Heart right ventricle (tissue), 16 donors: ENCODE measurements around the gene ELAVL3. TPM values are rescaled to one million over a fixed set of nuclear protein-coding genes. Genes with fewer than 3 reads are reported as not detected.

Experiments used
- ATAC-seq, 8 donors: fragments of 200-7000 bp; cut with Tn5 transposase; one replicate each; pipeline ENCODE4 v1.9.1; 2020; ENCODE audit warnings: mild to moderate bottlenecking in 8 of 8, moderate library complexity in 8 of 8, moderate number of reproducible peaks in 1 of 8
- DNase-seq, 2 donors: peaks; one replicate each; pipeline ENCODE4 v3.0.0-alpha.2; 2020
- H3K27ac ChIP-seq, 10 donors: fragments of 200-600 bp; sonication (generic) in 2 of 10; one replicate each; pipeline versions ENCODE4 v1.5.0 to v1.8.0; 2020 to 2022; ENCODE audit warnings: mild to moderate bottlenecking in 3 of 10
- H3K27me3 ChIP-seq, 7 donors: fragments of 200-600 bp; one replicate each; pipeline ENCODE4 v1.8.0; 2021 to 2022; ENCODE audit warnings: mild to moderate bottlenecking in 2 of 7
- H3K36me3 ChIP-seq, 9 donors: fragments of 200-600 bp; sonication (generic) in 1 of 9; one replicate each; pipeline versions ENCODE4 v1.5.0 to v1.8.0; 2020 to 2022; ENCODE audit warnings: mild to moderate bottlenecking in 2 of 9
- H3K4me1 ChIP-seq, 9 donors: fragments of 200-600 bp; sonication (generic) in 1 of 9; one replicate each; pipeline versions ENCODE4 v1.5.0 to v1.8.0; 2020 to 2022; ENCODE audit warnings: mild to moderate bottlenecking in 4 of 9
- H3K4me3 ChIP-seq, 10 donors: fragments of 200-600 bp; sonication (generic) in 2 of 10; one replicate each; pipeline versions ENCODE4 v1.5.0 to v1.8.0; 2020 to 2022; ENCODE audit warnings: mild to moderate bottlenecking in 7 of 10, moderate library complexity in 2 of 10
- H3K9me3 ChIP-seq, 11 donors: fragments of 200-600 bp in 10 of 11; sonication (generic) in 2 of 11; one replicate each; pipeline versions ENCODE4 v1.5.0 to v1.8.0; 2013 to 2022; ENCODE audit warnings: mild to moderate bottlenecking in 2 of 11, control low read depth in 1 of 11, moderate library complexity in 1 of 11
- CTCF ChIP-seq, 9 donors: fragments of 200-600 bp; sonication (generic) in 2 of 9; IDR thresholded peaks; one replicate each; pipeline versions ENCODE4 v1.5.0 to v1.8.0; 2021 to 2022; ENCODE audit warnings: antibody characterized with exemption in 9 of 9, mild to moderate bottlenecking in 5 of 9, moderate library complexity in 1 of 9
- WGBS, 2 donors: extraction: QIAGEN DNeasy Blood & Tissue Kit; methylation state at CpG; one replicate each; pipeline ENCODE4 v1.1.7; 2013; ENCODE audit warnings: inconsistent platforms in 1 of 2; 5-methylcytosine and 5-hydroxymethylcytosine counted together
- intact Hi-C, 10 donors: fragments of 100-400 bp; cut with DNase I; formaldehyde crosslinking; loops; one replicate each; pipeline versions ENCODE4 v1.11.1 to v1.14.2; 2022
- polyA plus RNA-seq, 2 donors: library from polyadenylated mRNA; stranded (reverse); fragments of 200-250 nt; gene quantifications; one replicate each; pipeline ENCODE4 v1.2.3, GENCODE V29; 2013
- total RNA-seq, 10 donors: library from RNA; stranded (reverse); fragmentation: NEBNext Ultra II Directional in 3 of 10; extraction: Animal tissue kit (Norgen Biotek cat#: 25700) in 3 of 10; gene quantifications; one replicate each; pipeline versions ENCODE4 v1.2.1 to v1.2.4, GENCODE V29; 2021 to 2023
- donor health status: Arrhythmogenic right ventricular cardiomyopathy.
- donor health status: ischemic (EF 13 %, LVEDD 7.1; RV severe dilation, severe dysfunction).
- donor health status: healthy with polysubstance abuse.
- donor health status: DM: no; HTN: yes; CAD: no.
- donor health status: DM: no; HTN: no; CAD: no.
- donor health status: ischemic (EF 25% LVEDD 6.9; RV normal size, moderate dysfunction).
- donor health status: ischemic (EF 25% LVEDD 5.7; RV mildly dilated, moderate dysfunction).
- donor health status: healthy.
- donor health status: DM: yes; HTN: yes; CAD: no.
- donor health status: Ischemic cardiomyopathy.
- donor health status: ischemic (EF 35%, LVEDD 5.7; RV mildly dilated, moderate dysfunction).
- donor health status: nonischemic (EF 11% LVEDD 7.7; RV severe dilation, severe dysfunction).
- donor health status: DM: yes; HTN: yes; CAD: no.
- donor health status: PGD.
- donor health status: ischemic (EF 29% LVEDD 5.4; RV normal size, mild dysfunction).
- donor health status: nonischemic (EF 23%, LVEDD 6.1; RV moderate dilation, normal function).

ELAVL3 gene
- total and polyA plus RNA-seq, 12 donors = 0.07 to 0.44 (median 0.21) TPM; not detected in 3

GRCh38 chr19:11482384-11483050 lies 1.7 kb upstream of the ELAVL3 start:
- DNase-seq = peak; percentile 72 to 87
- H3K9me3 ChIP-seq = no peaks in the 10 kb centered on the region
- intact Hi-C loops = loop anchor here in 8 of 10 donors (1.0 to 10.0 kb wide), 6 partner anchors 23 to 195 kb away; partner anchors contain the start of genes TSPAN16 (in 3 of the 8), EPOR (in 1 of the 8), ODAD3 (in 1 of the 8) and PRKCSH (in 1 of the 8)
- peak; percentile 87 to 95 (median 91) for ATAC-seq
- peaks cover 10 to 46% (median 35%) of the 10 kb centered on the region in 9 donors for H3K4me1 ChIP-seq
- H3K36me3 ChIP-seq = peaks cover 0 to 26% (median 4%) of the 10 kb centered on the region in 9 donors
- WGBS, 2 donors = 2% methylated on average over 52 to 58 of the region's 58 CpGs
- peaks cover 5 to 63% (median 52%) of the 10 kb centered on the region in 7 donors for H3K27me3 ChIP-seq
- H3K27ac ChIP-seq = peak overlapping the region in 1 of 10 donors; percentile 14
- TF ChIP-seq CTCF (IDR thresholded peaks at IDR 0.05) = peak; percentile 81 to 97 (median 93)
- peak overlapping the region; percentile 6 to 50 (median 40) for H3K4me3 ChIP-seq

- intact Hi-C loops = loop anchor here in 8 of 10 donors (1.0 to 10.0 kb wide), 6 partner anchors 24 to 194 kb away; partner anchors contain the start of genes TSPAN16 (in 3 of the 8), EPOR (in 1 of the 8), ODAD3 (in 1 of the 8) and PRKCSH (in 1 of the 8)
- Histone ChIP-seq H3K4me3 (peak overlapping the region; percentile 6 to 50 (median 40)), H3K27ac (peak overlapping the region in 1 of 10 donors; percentile 14), H3K4me1 (peaks cover 10 to 46% (median 35%) of the 10 kb centered on the region in 9 donors), H3K9me3 (no peaks in the 10 kb centered on the region), H3K36me3 (peaks cover 0 to 18% (median 4%) of the 10 kb centered on the region in 9 donors), H3K27me3 (peaks cover 5 to 63% (median 52%) of the 10 kb centered on the region in 7 donors)
- peak; percentile 63 to 87 (median 78) for ATAC-seq
- DNase-seq = peak; percentile 54 to 70
- 4 to 5% methylated on average over 50 of the region's 50 CpGs for WGBS, 2 donors
- peak in 1 of 9 donors; percentile 9 for TF ChIP-seq CTCF (IDR thresholded peaks at IDR 0.05)
These were observed 913 bp upstream of the ELAVL3 start for GRCh38 chr19:11481534-11482383.

- Histone ChIP-seq H3K27ac (no peak overlapping the region), H3K9me3 (no peaks in the 10 kb centered on the region), H3K36me3 (peaks cover 0 to 12% (median 3%) of the 10 kb centered on the region in 9 donors), H3K4me3 (peak overlapping the region in 9 of 10 donors; percentile 9 to 44 (median 25)), H3K4me1 (peaks cover 10 to 46% (median 35%) of the 10 kb centered on the region in 9 donors), H3K27me3 (peaks cover 5 to 63% (median 52%) of the 10 kb centered on the region in 7 donors)
- DNase-seq (no peak), ATAC-seq (no peak)
- TF ChIP-seq CTCF (IDR thresholded peaks at IDR 0.05) = no peak
- 5 to 10% methylated on average over 57 to 84 of the region's 86 CpGs for WGBS, 2 donors
- intact Hi-C loops = loop anchor here in 7 of 10 donors (5.0 to 10.0 kb wide), 4 partner anchors 98 to 193 kb away; partner anchors contain the start of genes TSPAN16 (in 3 of the 7) and EPOR (in 1 of the 7)
These were observed 740 bp downstream of the ELAVL3 start for GRCh38 chr19:11479898-11480714.
